Measurements from ENCODE around the gene UROC1. TPM values are rescaled to one million over a fixed set of nuclear protein-coding genes. Genes with fewer than 3 reads are reported as not detected.

UROC1 gene
- total and polyA plus RNA-seq, 2 of the 13 experiments (the other 11 are each of a cell fraction or from before 2014, with no cell fraction given): 0.71 to 1.3 TPM

GRCh38 chr3:126475413-126476114 is 42.0 kb downstream of the UROC1 start, which contains the start of gene ZXDC (continued):
- TF ChIP-seq HIC2 (CRISPR knock-in tag; IDR thresholded peaks at IDR 0.05; ENCODE audit: low read depth): no peak
- no peak for TF ChIP-seq ZNF446 (CRISPR knock-in tag; IDR thresholded peaks at IDR 0.05)
- peak; percentile 21; the same call in 1 of the 2 replicates for TF ChIP-seq BHLHE40 (IDR thresholded peaks at IDR 0.05; ENCODE audit: low read length)
- TF ChIP-seq ZNF574 (CRISPR knock-in tag; IDR thresholded peaks at IDR 0.05): peak; percentile 71
- TF ChIP-seq FOXO1 (CRISPR knock-in tag; IDR thresholded peaks at IDR 0.05): no peak; the same call in 1 of the 2 replicates
- peak; percentile 3; the same call in 1 of the 2 replicates for TF ChIP-seq KDM5B (CRISPR knock-in tag; IDR thresholded peaks at IDR 0.05; ENCODE audit: borderline replicate concordance)
- no peak for TF ChIP-seq ZNF572 (CRISPR knock-in tag; IDR thresholded peaks at IDR 0.05)
- no peak for TF ChIP-seq RARG (CRISPR knock-in tag; IDR thresholded peaks at IDR 0.05; ENCODE audit: low read depth)
- no peak for TF ChIP-seq JUND (CRISPR knock-in tag; IDR thresholded peaks at IDR 0.05)
- TF ChIP-seq ZNF513 (CRISPR knock-in tag; conservative IDR thresholded peaks at IDR 0.05): no peak
- TF ChIP-seq MEIS2 (CRISPR knock-in tag; IDR thresholded peaks at IDR 0.05): 0 out of 2 replicates have a peak, but pooled peaks have one; percentile 2
- peak; percentile 50; the same call in 1 of the 2 replicates for TF ChIP-seq SAP130 (CRISPR knock-in tag; IDR thresholded peaks at IDR 0.05; ENCODE audit: low read depth)
- TF ChIP-seq JARID2 (CRISPR knock-in tag; IDR thresholded peaks at IDR 0.05; ENCODE audit: insufficient replicate concordance): no peak
- no peak for TF ChIP-seq HOMEZ (CRISPR knock-in tag; IDR thresholded peaks at IDR 0.05; ENCODE audit: low read depth)
- TF ChIP-seq KAT8 (CRISPR knock-in tag; IDR thresholded peaks at IDR 0.05): no peak
- no peak for TF ChIP-seq ZNF713 (CRISPR knock-in tag; IDR thresholded peaks at IDR 0.05)
- no peak for TF ChIP-seq IKZF4 (CRISPR knock-in tag; IDR thresholded peaks at IDR 0.05; ENCODE audit: borderline replicate concordance, low read depth, not compliant biosample characterization)
- TF ChIP-seq MIXL1 (CRISPR knock-in tag; IDR thresholded peaks at IDR 0.05): no peak
- TF ChIP-seq AHR (CRISPR knock-in tag; IDR thresholded peaks at IDR 0.05): no peak
- TF ChIP-seq ZNF800 (CRISPR knock-in tag; IDR thresholded peaks at IDR 0.05): 0 out of 2 replicates have a peak, but pooled peaks have one; percentile 25
